G401 (cell line): ENCODE measurements around the gene PTPRN2. TPM values are rescaled to one million over a fixed set of nuclear protein-coding genes. Genes with fewer than 3 reads are reported as not detected.
"Not testable (repeated sequence)": the region's sequence is repeated elsewhere in the genome, so short reads cannot be mapped to it uniquely, and the experiment has no call there.

ENCODE experiments used
- DNase-seq: peaks from one replicate; pipeline ENCODE4 v3.0.0-alpha.2; 2015; ENCODE audit warnings: low spot score
- in situ Hi-C: cut with HindIII; loops from 2 replicates; pipeline ENCODE4 v1.10.0; 2016; ENCODE audit warnings: low sequenced_read_pairs, mixed read lengths
- total RNA-seq: library from RNA; depleted of rRNA; stranded (reverse); fragments of >200 nt; shearing (Covaris generic); gene quantifications from 2 replicates; pipeline ENCODE4 v1.2.3, GENCODE V29; 2014

Gene PTPRN2
- total RNA-seq, 1 experiment from 2014 or later: not detected

- no peak for DNase-seq
- in situ Hi-C loops: no loop called here
Observed at GRCh38 chr7:157984423-157985163, 603.0 kb downstream of the PTPRN2 start.

- no peak for DNase-seq
Observed at GRCh38 chr7:157983502-157984422, 603.9 kb downstream of the PTPRN2 start.

GRCh38 chr7:157981778-157982177 is 605.8 kb downstream of the PTPRN2 start:
- in situ Hi-C loops: no loop called here
- no peak for DNase-seq

More at GRCh38 chr7:157983502-157984422, 603.9 kb downstream of the PTPRN2 start:
- in situ Hi-C loops: no loop called here

GRCh38 chr7:157980774-157981173 is 606.8 kb downstream of the PTPRN2 start:
- in situ Hi-C loops: no loop called here
- no peak for DNase-seq

GRCh38 chr7:157980341-157980731 is 607.3 kb downstream of the PTPRN2 start:
- in situ Hi-C loops, DNase-seq: not testable (repeated sequence)

GRCh38 chr7:157979636-157980340 is 607.8 kb downstream of the PTPRN2 start:
- in situ Hi-C loops: no loop called here
- no peak for DNase-seq

GRCh38 chr7:157978766-157979165 is 608.9 kb downstream of the PTPRN2 start:
- in situ Hi-C loops: no loop called here

GRCh38 chr7:157977717-157978496 is 609.7 kb downstream of the PTPRN2 start:
- no peak for DNase-seq
- in situ Hi-C loops: no loop called here

More at GRCh38 chr7:157978766-157979165, 608.9 kb downstream of the PTPRN2 start:
- no peak for DNase-seq

- DNase-seq: no peak
- in situ Hi-C loops: no loop called here
Observed at GRCh38 chr7:157977306-157977705, 610.3 kb downstream of the PTPRN2 start.

- DNase-seq: no peak
Observed at GRCh38 chr7:157976406-157976805, 611.2 kb downstream of the PTPRN2 start.

GRCh38 chr7:157975401-157976372 is 611.9 kb downstream of the PTPRN2 start:
- no peak for DNase-seq
- in situ Hi-C loops: no loop called here

More at GRCh38 chr7:157976406-157976805, 611.2 kb downstream of the PTPRN2 start:
- in situ Hi-C loops: no loop called here

GRCh38 chr7:157974678-157975230 is 612.9 kb downstream of the PTPRN2 start:
- no peak for DNase-seq
- in situ Hi-C loops: no loop called here

GRCh38 chr7:157973971-157974677 is 613.5 kb downstream of the PTPRN2 start:
- DNase-seq: no peak
- in situ Hi-C loops: no loop called here

GRCh38 chr7:157972914-157973313 is 614.7 kb downstream of the PTPRN2 start:
- in situ Hi-C loops: no loop called here
- DNase-seq: no peak

GRCh38 chr7:157971501-157971900 is 616.1 kb downstream of the PTPRN2 start:
- no peak for DNase-seq
- in situ Hi-C loops: no loop called here

- in situ Hi-C loops: no loop called here
- DNase-seq: no peak
Observed at GRCh38 chr7:157970744-157971143, 616.9 kb downstream of the PTPRN2 start.

GRCh38 chr7:157969995-157970394 is 617.6 kb downstream of the PTPRN2 start:
- in situ Hi-C loops: no loop called here
- no peak for DNase-seq
